Measurements from ENCODE around the gene ARRDC3. TPM values are rescaled to one million over a fixed set of nuclear protein-coding genes. Genes with fewer than 3 reads are reported as not detected.

ARRDC3 gene
- total and polyA plus RNA-seq, 2 of the 8 experiments (the other 6 are each of a cell fraction or from before 2014, with no cell fraction given): 2.9 to 5.7 TPM

GRCh38 chr5:91420879-91421278 lies 37.8 kb upstream of the ARRDC3 start:
- Histone ChIP-seq H3K79me2 (ENCODE audit: control insufficient read depth in 1 of 2, insufficient read depth in 2 of 2, low read length in 2 of 2) (no peaks in the 10 kb centered on the region), H3K23ac (ENCODE audit: insufficient read length) (no peak overlapping the region), H3K4me3 (ENCODE audit: extremely low read depth in 1 of 4, insufficient read depth in 2 of 4, low read depth in 3 of 4, low read length in 4 of 4) (no peak overlapping the region), H2AFZ (ENCODE audit: low read length) (no peak overlapping the region), H3K36me3 (ENCODE audit: control insufficient read depth in 2 of 4, insufficient read depth in 4 of 4, low read length in 3 of 4) (no peaks in the 10 kb centered on the region), H3K18ac (ENCODE audit: extremely low read depth, low read length) (no peak overlapping the region), H3K14ac (ENCODE audit: insufficient read length) (no peak overlapping the region), H3K4me1 (replicated peaks in 1 of 4; ENCODE audit: control insufficient read depth in 3 of 4, insufficient read depth in 4 of 4, low read length in 3 of 4) (peaks cover 0 to 6% (median 2%) of the 10 kb centered on the region in 4 experiments; a peak in 3 of 7 replicates), H3K27ac (ENCODE audit: low read depth, low read length) (no peak overlapping the region), H4K5ac (ENCODE audit: insufficient read length, low read depth, low read length) (no peak overlapping the region), H3K9me3 (ENCODE audit: insufficient read depth in 2 of 2, low read depth in 1 of 2, low read length in 1 of 2) (no peaks in the 10 kb centered on the region), H2AK5ac (ENCODE audit: low read depth, low read length) (no peak overlapping the region), H2BK120ac (replicated peaks; ENCODE audit: low read depth, low read length) (no peak overlapping the region), H2BK12ac (ENCODE audit: low read depth, low read length) (no peak overlapping the region), H4K91ac (replicated peaks; ENCODE audit: insufficient read length, low read length) (no peak overlapping the region), H2BK15ac (ENCODE audit: low read length) (no peak overlapping the region), H3K4ac (replicated peaks; ENCODE audit: insufficient read length, low read depth, low read length) (no peak overlapping the region), H2BK20ac (ENCODE audit: low read length) (no peak overlapping the region), H3K27me3 (replicated peaks in 1 of 4; ENCODE audit: control insufficient read depth in 3 of 4, extremely low read depth in 1 of 4, insufficient read depth in 3 of 4, low read length in 3 of 4) (no peaks in the 10 kb centered on the region), H3K56ac (replicated peaks; ENCODE audit: insufficient read length, low read depth, low read length) (no peak overlapping the region), H4K20me1 (replicated peaks in 1 of 2; ENCODE audit: control insufficient read depth in 1 of 2, insufficient read depth in 2 of 2, low read length in 2 of 2) (no peaks in the 10 kb centered on the region), H3K23me2 (ENCODE audit: low read depth, low read length) (peaks cover 2% of the 10 kb centered on the region; the same call in 1 of the 2 replicates), H3K9ac (replicated peaks in 1 of 4; ENCODE audit: extremely low read depth in 1 of 4, low read depth in 3 of 4, low read length in 3 of 4) (no peak overlapping the region), H3K79me1 (ENCODE audit: low read depth, low read length) (no peaks in the 10 kb centered on the region), H3K4me2 (ENCODE audit: insufficient read depth in 1 of 2, low read depth in 2 of 2, low read length in 2 of 2) (no peak overlapping the region), H2BK5ac (ENCODE audit: low read depth, low read length) (no peak overlapping the region), H4K8ac (ENCODE audit: extremely low read depth, insufficient read depth, low read length) (no peak overlapping the region)
- WGBS, 2 experiments (ENCODE audit: extremely low coverage in 1 of 2, insufficient coverage in 1 of 2, insufficient read length in 1 of 2, insufficient replicate concordance in 2 of 2, low coverage in 1 of 2, low lambda C conversion rate in 2 of 2, missing lambda C conversion rate in 1 of 2): 41% methylated on average over 3 of the region's 3 CpGs; no CpG with 5 or more reads in 1 of the 2 experiments
- FAIRE-seq: no peak
- ChIA-PET POLR2A (ENCODE audit: partially characterized antibody) (interaction anchor here (0.7 to 5.4 kb wide), 5 partner anchors 35 to 264 kb away, joined by 3 to 31 read pairs (median 4); partner anchors contain the start of gene ARRDC3), CTCF (ENCODE audit: partially characterized antibody) (interaction anchor here (0.6 to 7.2 kb wide), 13 partner anchors 11 to 1097 kb away, joined by 3 to 122 read pairs (median 10); partner anchors contain the start of gene ARRDC3)
- TF ChIP-seq TAF7 (optimal IDR thresholded peaks at IDR 0.05; ENCODE audit: borderline replicate concordance, low read depth, low read length) (no peak), FOSL1 (IDR thresholded peaks at IDR 0.05; ENCODE audit: insufficient read depth, low read depth, low read length) (no peak), MAFK (IDR thresholded peaks at IDR 0.05; ENCODE audit: low read depth, low read length) (no peak), PHF8 (conservative IDR thresholded peaks at IDR 0.05; ENCODE audit: low read depth, low read length) (no peak), RFX5 (IDR thresholded peaks at IDR 0.05; ENCODE audit: borderline replicate concordance, low read depth, low read length) (no peak), CREB1 (IDR thresholded peaks at IDR 0.05) (no peak), POLR2AphosphoS5 (IDR thresholded peaks at IDR 0.05; ENCODE audit: low read depth, low read length) (no peak), CEBPB (IDR thresholded peaks at IDR 0.05; ENCODE audit: low read depth, low read length) (no peak), RAD21 (IDR thresholded peaks at IDR 0.05 in 1 of 2, conservative IDR thresholded peaks at IDR 0.05 in 1 of 2; ENCODE audit: low read depth in 2 of 2, low read length in 2 of 2) (no peak), POU5F1 (IDR thresholded peaks at IDR 0.05; ENCODE audit: low read depth, low read length) (no peak)
- DNase-seq (ENCODE audit: low read depth in 1 of 2, low spot score in 2 of 2): no peak
